Adipocyte (in vitro differentiated cells): ENCODE data around the gene LYPD6.

ENCODE experiments used
- DNase-seq: peaks from one replicate; pipeline ENCODE4 v3.0.0-alpha.2; 2015; ENCODE audit warnings: low read depth
- H3K27me3 ChIP-seq: replicated peaks from 2 replicates; pipeline ENCODE4 v1.7.0; 2013; ENCODE audit warnings: mild to moderate bottlenecking, low read length, moderate library complexity; ENCODE audit not compliant: control insufficient read depth, insufficient read depth
- H3K36me3 ChIP-seq: 2 replicates; pipeline ENCODE4 v1.7.0; 2013; ENCODE audit warnings: low read length, mild to moderate bottlenecking, moderate library complexity; ENCODE audit not compliant: control insufficient read depth, insufficient read depth, severe bottlenecking
- H3K4me1 ChIP-seq: 2 replicates; pipeline ENCODE4 v1.7.0; 2013; ENCODE audit warnings: mild to moderate bottlenecking, low read length, moderate library complexity; ENCODE audit not compliant: control insufficient read depth, insufficient read depth
- H3K4me3 ChIP-seq: 2 replicates; pipeline ENCODE4 v1.7.0; 2013; ENCODE audit warnings: mild to moderate bottlenecking, low read length, moderate library complexity
- H3K9ac ChIP-seq: 2 replicates; pipeline ENCODE4 v1.7.0; 2013; ENCODE audit warnings: mild to moderate bottlenecking, low read length, moderate library complexity
- H3K9me3 ChIP-seq: 2 replicates; pipeline ENCODE4 v1.7.0; 2013; ENCODE audit warnings: mild to moderate bottlenecking, low read length, moderate library complexity; ENCODE audit not compliant: control insufficient read depth

LYPD6 gene

DNA sequence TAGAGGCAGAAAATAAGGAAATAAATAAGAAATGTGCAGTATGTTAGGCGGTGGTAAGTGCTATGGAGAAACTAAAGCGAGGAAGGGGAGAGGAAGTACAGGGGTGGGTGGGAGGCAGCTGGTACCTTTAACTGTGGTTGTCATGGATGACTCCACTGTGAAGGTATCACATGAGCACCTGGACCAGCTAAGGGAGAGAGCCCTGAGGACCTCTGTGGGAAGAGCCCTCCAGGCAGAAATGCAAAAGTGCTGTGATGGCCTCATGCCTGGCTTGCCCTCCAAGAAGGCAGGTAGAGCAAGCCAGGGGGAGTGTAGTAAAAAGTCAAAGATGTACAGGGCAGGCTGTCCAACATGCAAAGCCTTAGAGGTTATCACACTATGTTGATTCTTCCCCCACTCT is 17.9 kb downstream of the LYPD6 start:
- no peaks in the 10 kb centered on the region for H3K36me3 ChIP-seq
- H3K4me3 ChIP-seq = no peak overlapping the region
- H3K9ac ChIP-seq = no peak overlapping the region
- no peaks in the 10 kb centered on the region for H3K4me1 ChIP-seq
- DNase-seq = no peak
- H3K27me3 ChIP-seq = peaks cover 5% of the 10 kb centered on the region
- no peaks in the 10 kb centered on the region for H3K9me3 ChIP-seq

DNA sequence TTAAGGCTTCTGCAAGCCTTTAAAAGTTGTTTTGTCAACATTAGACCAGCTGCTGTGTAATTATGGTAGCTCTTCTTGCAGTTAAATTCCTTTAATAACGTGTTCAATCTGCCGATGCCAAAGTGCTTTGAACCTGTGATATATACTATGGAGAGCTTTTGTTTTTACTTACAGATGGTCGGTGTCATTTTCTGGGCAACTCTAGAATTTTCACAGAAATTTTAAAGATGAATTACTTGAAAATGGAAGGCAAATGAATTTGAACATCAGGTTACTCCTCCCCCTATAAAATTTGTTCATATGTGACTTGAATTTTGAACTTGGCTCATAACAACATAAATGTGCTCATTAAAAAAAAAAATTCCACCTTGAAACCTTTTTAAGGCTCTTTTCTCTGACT is 23.0 kb downstream of the LYPD6 start:
- H3K9ac ChIP-seq = no peak overlapping the region
- H3K27me3 ChIP-seq = peaks cover 5% of the 10 kb centered on the region
- no peak for DNase-seq
- H3K4me1 ChIP-seq = no peaks in the 10 kb centered on the region
- no peaks in the 10 kb centered on the region for H3K9me3 ChIP-seq
- no peak overlapping the region for H3K4me3 ChIP-seq
- H3K36me3 ChIP-seq = no peaks in the 10 kb centered on the region

DNA sequence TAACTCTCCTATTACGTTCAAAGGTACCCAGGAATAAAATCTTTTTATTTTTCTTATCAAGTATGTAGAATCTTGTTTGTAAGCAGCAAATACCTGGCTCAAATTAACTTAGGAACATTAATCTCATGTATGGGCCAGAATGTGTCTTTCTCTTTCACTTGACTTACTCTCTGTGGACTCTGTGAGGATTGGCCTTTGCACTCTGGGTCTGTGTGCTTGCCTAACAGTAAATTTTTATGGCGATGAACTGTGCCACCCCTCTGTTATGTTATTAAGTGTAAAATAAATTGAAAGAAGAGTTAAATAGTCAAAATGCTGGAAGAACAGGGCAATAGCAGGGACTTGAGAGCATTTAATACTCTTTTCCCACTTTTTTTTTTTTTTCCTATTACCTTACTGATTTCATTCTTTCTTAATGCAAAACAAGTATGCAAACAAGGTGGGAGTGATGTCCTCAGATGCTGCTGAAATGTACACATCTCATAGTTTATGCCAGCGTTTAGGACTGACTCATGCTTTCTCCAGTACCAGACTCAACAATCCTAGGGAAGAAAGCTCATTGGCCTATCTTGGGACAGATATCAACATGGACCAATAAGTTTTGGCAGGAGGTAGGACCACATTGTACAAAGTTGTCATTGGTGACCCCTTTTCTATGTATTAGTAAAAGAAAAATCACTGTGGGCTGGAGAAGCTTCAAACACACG is 25.5 kb downstream of the LYPD6 start:
- DNase-seq = no peak
- Histone ChIP-seq H3K9me3 (no peaks in the 10 kb centered on the region), H3K9ac (no peak overlapping the region), H3K36me3 (no peaks in the 10 kb centered on the region), H3K27me3 (no peaks in the 10 kb centered on the region), H3K4me1 (no peaks in the 10 kb centered on the region), H3K4me3 (no peak overlapping the region)

DNA sequence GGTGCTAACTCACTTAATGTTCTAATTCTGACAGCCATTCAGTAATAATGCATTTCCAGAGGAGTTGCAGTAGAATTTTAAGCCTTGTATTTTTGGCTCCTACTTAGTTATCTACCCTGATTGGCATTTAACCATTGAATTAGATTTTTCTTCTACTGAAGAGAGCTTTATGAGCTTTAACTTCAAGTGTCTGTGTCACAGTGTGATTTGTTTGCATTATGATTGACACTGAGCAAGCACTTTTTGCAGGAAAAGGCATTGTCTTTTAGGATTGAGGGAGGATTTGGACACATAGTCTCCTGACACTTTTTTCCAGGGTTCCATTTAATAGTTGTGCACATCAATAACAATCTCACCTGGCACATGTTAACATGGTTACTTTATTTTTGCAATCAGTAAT is 26.7 kb downstream of the LYPD6 start:
- H3K9me3 ChIP-seq = no peaks in the 10 kb centered on the region
- H3K4me3 ChIP-seq = no peak overlapping the region
- no peaks in the 10 kb centered on the region for H3K36me3 ChIP-seq
- H3K4me1 ChIP-seq = no peaks in the 10 kb centered on the region
- H3K27me3 ChIP-seq = no peaks in the 10 kb centered on the region
- no peak overlapping the region for H3K9ac ChIP-seq
- DNase-seq = no peak

DNA sequence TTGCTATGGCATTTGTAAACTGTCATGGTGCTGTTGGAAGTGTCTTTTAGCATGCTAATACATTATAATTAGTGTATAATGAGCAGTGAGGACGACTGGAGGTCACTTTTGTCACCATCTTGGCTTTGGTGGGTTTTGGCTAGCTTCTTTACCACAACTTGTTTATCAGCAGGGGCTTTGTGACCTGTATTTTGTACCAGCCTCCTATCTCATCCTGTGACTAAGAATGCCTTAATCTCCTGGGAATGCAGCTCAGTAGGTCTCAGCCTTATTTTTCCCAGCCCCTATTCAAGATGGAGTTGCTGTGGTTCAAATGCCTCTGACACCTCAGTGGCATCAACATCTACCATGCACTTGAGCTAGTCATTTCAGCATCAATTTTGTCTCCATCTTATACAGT is 29.7 kb downstream of the LYPD6 start:
- no peak for DNase-seq
- Histone ChIP-seq H3K4me1 (no peaks in the 10 kb centered on the region), H3K36me3 (no peaks in the 10 kb centered on the region), H3K9me3 (no peaks in the 10 kb centered on the region), H3K27me3 (no peaks in the 10 kb centered on the region), H3K4me3 (no peak overlapping the region), H3K9ac (no peak overlapping the region)

DNA sequence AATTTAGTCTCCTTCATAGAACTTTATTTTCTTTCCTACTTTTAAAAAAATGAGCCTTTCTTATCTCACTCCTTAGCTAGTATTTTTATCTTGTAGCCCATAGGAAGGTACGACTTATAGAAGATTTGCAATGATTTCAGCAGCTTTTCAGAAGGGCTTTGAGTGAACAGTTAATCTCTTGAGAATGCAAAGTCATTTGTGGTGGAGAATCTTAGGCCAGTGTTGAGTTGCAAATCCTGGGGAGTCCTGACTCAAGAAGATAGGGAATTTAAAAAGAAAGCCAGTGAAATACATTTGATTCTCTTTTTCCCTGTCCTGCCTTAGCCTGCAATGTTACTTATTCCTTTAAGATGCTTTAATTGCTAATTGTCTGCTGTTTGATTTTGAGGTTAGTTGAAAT is 33.6 kb downstream of the LYPD6 start:
- Histone ChIP-seq H3K27me3 (no peaks in the 10 kb centered on the region), H3K4me3 (no peak overlapping the region)

DNA sequence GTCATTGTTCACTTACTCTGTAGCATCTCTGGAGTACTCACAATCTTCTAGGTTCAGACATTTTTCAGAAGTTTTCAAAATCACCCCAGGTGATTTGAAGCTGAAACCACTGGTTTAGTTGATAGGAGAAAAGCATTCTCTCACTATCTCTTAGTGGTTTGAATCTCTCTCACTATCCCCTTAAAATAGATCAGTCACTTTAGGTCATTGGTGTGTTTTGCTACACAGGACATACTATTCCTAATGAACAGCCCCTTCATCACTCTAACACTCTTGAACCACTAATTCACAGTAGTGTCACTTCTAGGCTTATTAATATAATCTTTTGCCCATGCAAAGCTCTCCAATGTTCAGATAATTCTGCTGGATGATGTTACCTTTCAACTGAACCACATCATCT is 34.5 kb downstream of the LYPD6 start:
- H3K4me3 ChIP-seq = no peak overlapping the region
- DNase-seq = no peak
- H3K9me3 ChIP-seq = peaks cover 3% of the 10 kb centered on the region
- no peaks in the 10 kb centered on the region for H3K4me1 ChIP-seq
- no peak overlapping the region for H3K9ac ChIP-seq
- no peaks in the 10 kb centered on the region for H3K36me3 ChIP-seq
- peaks cover 3% of the 10 kb centered on the region for H3K27me3 ChIP-seq

More for the DNA sequence above, 33.6 kb downstream of the LYPD6 start:
- H3K9ac ChIP-seq = no peak overlapping the region
- H3K36me3 ChIP-seq = no peaks in the 10 kb centered on the region
- no peaks in the 10 kb centered on the region for H3K4me1 ChIP-seq
- peak; percentile 58 for DNase-seq
- no peaks in the 10 kb centered on the region for H3K9me3 ChIP-seq

DNA sequence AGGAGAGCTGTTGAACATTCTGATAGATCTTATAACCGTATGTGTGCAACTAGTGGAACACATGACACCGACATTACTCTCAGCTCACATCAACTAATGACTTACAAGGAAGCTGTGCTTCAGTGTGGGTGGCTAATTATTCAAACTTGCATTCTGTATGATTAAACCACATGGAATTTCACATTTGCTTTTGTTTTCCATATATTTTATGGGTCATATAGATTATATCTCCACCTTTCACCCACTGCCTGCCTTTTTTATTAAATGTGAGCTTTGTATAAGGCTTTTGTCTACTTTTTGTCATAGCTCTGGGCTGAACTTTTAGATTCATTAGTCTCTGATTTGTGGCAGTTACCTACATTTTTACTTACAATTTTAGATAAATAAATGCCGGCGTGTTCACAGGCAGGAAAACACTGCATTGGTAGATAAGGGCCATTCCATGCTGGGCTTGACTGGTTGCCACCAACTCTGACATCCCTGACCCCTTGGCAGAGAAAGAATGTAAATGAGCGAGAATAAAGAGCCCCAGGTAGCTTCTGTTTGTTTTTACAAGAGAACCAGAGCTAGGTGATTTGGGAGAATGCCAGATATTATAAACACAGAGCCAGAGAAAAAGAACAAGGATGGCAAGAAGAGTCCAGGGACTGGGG is 35.7 kb downstream of the LYPD6 start:
- Histone ChIP-seq H3K27me3 (peaks cover 3% of the 10 kb centered on the region), H3K36me3 (no peaks in the 10 kb centered on the region), H3K4me3 (no peak overlapping the region), H3K4me1 (no peaks in the 10 kb centered on the region), H3K9me3 (peaks cover 3% of the 10 kb centered on the region), H3K9ac (no peak overlapping the region)
- peak; percentile 21 for DNase-seq

DNA sequence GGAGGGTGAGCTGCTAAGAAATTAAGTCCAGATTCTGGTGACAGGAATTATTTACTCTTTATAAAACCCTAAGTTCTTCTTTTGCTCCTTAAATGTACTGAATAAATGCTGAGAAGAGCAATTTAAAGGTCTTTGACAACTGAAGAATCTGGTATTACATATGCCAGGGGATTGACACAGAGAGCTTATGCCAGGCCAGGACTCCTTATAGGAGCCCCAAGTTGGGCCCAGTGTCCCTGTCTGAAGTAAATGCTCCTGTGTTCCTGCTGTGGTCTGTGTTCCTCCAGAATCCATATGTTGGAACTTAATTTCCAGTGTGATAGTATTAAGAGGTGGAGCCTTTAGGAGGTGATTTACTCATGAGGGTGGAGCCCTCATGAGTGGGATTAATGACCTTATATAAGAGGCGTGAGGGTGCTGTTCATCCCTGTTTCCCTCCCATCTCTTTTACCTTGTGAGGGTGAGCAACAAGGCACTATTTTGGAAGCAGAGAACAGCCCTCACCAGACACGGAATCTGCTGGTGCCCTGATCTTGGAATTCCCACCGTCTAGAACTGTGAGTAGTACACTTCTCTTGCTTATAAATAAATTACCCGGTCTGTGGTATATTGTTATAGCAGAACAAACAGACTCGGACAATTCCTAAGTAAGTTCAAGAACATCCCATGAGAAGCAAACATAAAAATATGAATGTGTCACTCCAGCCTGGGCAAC is 39.8 kb downstream of the LYPD6 start:
- H3K27me3 ChIP-seq = peaks cover 3% of the 10 kb centered on the region
- no peaks in the 10 kb centered on the region for H3K4me1 ChIP-seq
- H3K9me3 ChIP-seq = peaks cover 3% of the 10 kb centered on the region
- no peak overlapping the region for H3K4me3 ChIP-seq
- DNase-seq = no peak
- no peak overlapping the region for H3K9ac ChIP-seq
- H3K36me3 ChIP-seq = no peaks in the 10 kb centered on the region

DNA sequence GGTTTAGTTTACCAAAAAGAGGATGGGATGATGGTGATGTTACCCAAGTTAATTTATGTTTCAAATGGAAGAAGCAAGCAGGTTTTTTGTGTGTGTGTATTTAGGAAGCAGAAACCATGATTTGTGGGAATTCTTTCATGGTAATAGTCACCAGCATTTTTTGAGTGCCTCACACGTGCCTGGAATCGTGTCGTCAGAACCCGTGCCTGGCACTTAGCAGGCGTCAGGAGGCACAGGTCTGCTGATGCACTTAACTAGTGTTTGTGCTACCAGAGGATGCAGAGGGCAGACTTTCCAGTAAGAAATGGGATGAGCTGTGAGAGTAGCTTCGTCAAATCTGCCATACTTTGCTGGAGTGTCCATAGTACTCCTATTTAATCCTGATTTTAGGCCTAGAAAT is 41.1 kb downstream of the LYPD6 start:
- Histone ChIP-seq H3K9me3 (peaks cover 3% of the 10 kb centered on the region), H3K4me3 (no peak overlapping the region), H3K9ac (no peak overlapping the region), H3K27me3 (peaks cover 3% of the 10 kb centered on the region), H3K4me1 (no peaks in the 10 kb centered on the region), H3K36me3 (no peaks in the 10 kb centered on the region)
- DNase-seq = no peak

DNA sequence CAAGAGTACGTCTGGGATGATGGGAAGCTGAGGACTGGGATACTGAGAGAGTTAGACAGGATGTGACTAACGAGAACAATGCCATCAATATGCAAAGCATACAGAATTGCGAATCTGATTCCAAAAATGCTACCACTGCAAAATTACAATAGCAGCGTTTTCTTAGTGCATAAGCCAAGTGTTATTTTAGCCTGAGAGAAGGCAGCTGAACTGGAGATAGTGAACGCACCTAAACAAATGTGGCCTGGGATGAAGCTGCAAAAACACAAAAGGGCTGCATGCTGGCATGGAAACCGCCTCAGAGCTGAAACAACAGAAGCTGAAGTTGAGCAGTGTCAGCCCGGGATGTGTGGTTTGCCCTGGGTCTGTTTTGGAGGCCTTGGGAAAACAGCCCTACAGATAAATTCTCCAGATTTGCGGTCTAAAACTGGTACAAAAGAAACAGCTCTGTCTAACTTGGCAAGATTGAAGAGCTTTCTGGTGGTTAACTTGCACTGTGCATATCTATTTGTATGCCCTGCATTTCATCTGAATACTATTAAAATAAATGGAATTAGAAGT is 45.5 kb downstream of the LYPD6 start:
- Histone ChIP-seq H3K27me3 (no peaks in the 10 kb centered on the region), H3K4me1 (no peaks in the 10 kb centered on the region), H3K36me3 (no peaks in the 10 kb centered on the region), H3K9me3 (no peaks in the 10 kb centered on the region), H3K4me3 (no peak overlapping the region), H3K9ac (no peak overlapping the region)
- DNase-seq = peak; percentile 62
